ENCODE data around the gene ARR3.

ARR3 gene

GRCh38 chrX:70268034-70268433 lies at the start of gene ARR3:
Gene ARR3 (plus strand): TSS chrX:70268334. CDS start chrX:70269386, 1,052 bp downstream.
- Histone ChIP-seq H3K9me3 (ENCODE audit: severe bottlenecking) (no peaks in the 10 kb centered on the region), H3K27ac (peak within 1 kb of the TSS; percentile 84), H3K27me3 (ENCODE audit: insufficient read depth, low read depth, severe bottlenecking) (no peaks in the 10 kb centered on the region), H3K4me3 (ENCODE audit: low read depth, low read length) (peak within 1 kb of the TSS; percentile 23), H3K36me3 (no peaks in the 10 kb centered on the region)
- TF ChIP-seq CTCF (IDR thresholded peaks at IDR 0.05; ENCODE audit: low read depth, low read length): no peak
- DNase-seq: peak; percentile 65

- Histone ChIP-seq H3K4me3 (ENCODE audit: low read depth, low read length) (no peak overlapping the region), H3K27ac (no peak overlapping the region), H3K36me3 (no peaks in the 10 kb centered on the region), H3K9me3 (ENCODE audit: severe bottlenecking) (peaks cover 16% of the 10 kb centered on the region), H3K27me3 (ENCODE audit: insufficient read depth, low read depth, severe bottlenecking) (no peaks in the 10 kb centered on the region)
- no peak for TF ChIP-seq CTCF (IDR thresholded peaks at IDR 0.05; ENCODE audit: low read depth, low read length)
- no peak for DNase-seq
Observed at GRCh38 chrX:70219938-70220764, 48.0 kb upstream of the ARR3 start.

- DNase-seq: no peak
- Histone ChIP-seq H3K27me3 (ENCODE audit: insufficient read depth, low read depth, severe bottlenecking) (no peaks in the 10 kb centered on the region), H3K4me3 (ENCODE audit: low read depth, low read length) (no peak overlapping the region), H3K27ac (no peak overlapping the region), H3K36me3 (no peaks in the 10 kb centered on the region), H3K9me3 (ENCODE audit: severe bottlenecking) (no peaks in the 10 kb centered on the region)
- no peak for TF ChIP-seq CTCF (IDR thresholded peaks at IDR 0.05; ENCODE audit: low read depth, low read length)
Observed at GRCh38 chrX:70226048-70226447, 42.1 kb upstream of the ARR3 start.

GRCh38 chrX:70226687-70227086 lies 41.4 kb upstream of the ARR3 start:
- no peaks in the 10 kb centered on the region for H3K9me3 ChIP-seq (ENCODE audit: severe bottlenecking)
- H3K27ac ChIP-seq: no peak overlapping the region
- DNase-seq: no peak
- H3K27me3 ChIP-seq (ENCODE audit: insufficient read depth, low read depth, severe bottlenecking): no peaks in the 10 kb centered on the region
- no peaks in the 10 kb centered on the region for H3K36me3 ChIP-seq
- no peak overlapping the region for H3K4me3 ChIP-seq (ENCODE audit: low read depth, low read length)
- no peak for TF ChIP-seq CTCF (IDR thresholded peaks at IDR 0.05; ENCODE audit: low read depth, low read length)

GRCh38 chrX:70231666-70232065 lies 36.5 kb upstream of the ARR3 start:
- TF ChIP-seq CTCF (IDR thresholded peaks at IDR 0.05; ENCODE audit: low read depth, low read length): no peak
- DNase-seq: no peak
- Histone ChIP-seq H3K36me3 (no peaks in the 10 kb centered on the region), H3K27me3 (ENCODE audit: insufficient read depth, low read depth, severe bottlenecking) (no peaks in the 10 kb centered on the region), H3K4me3 (ENCODE audit: low read depth, low read length) (no peak overlapping the region), H3K27ac (no peak overlapping the region), H3K9me3 (ENCODE audit: severe bottlenecking) (no peaks in the 10 kb centered on the region)

GRCh38 chrX:70234355-70234754 lies 33.8 kb upstream of the ARR3 start, which contains the start of gene AWAT1:
Gene AWAT1 (plus strand): TSS chrX:70234655. CDS start chrX:70234696, 41 bp downstream.
- H3K4me3 ChIP-seq (ENCODE audit: low read depth, low read length): no peak within 1 kb of the TSS
- DNase-seq: no peak

More at GRCh38 chrX:70234355-70234754, 33.8 kb upstream of the ARR3 start, which contains the start of gene AWAT1:
- Histone ChIP-seq H3K9me3 (ENCODE audit: severe bottlenecking) (no peaks in the 10 kb centered on the region), H3K36me3 (no peaks in the 10 kb centered on the region), H3K27me3 (ENCODE audit: insufficient read depth, low read depth, severe bottlenecking) (no peaks in the 10 kb centered on the region), H3K27ac (no peak within 1 kb of the TSS)
- no peak for TF ChIP-seq CTCF (IDR thresholded peaks at IDR 0.05; ENCODE audit: low read depth, low read length)

All from WERI-Rb-1 (cell line).